ENCODE data around the gene NUP214.

The NUP214 gene

DNA sequence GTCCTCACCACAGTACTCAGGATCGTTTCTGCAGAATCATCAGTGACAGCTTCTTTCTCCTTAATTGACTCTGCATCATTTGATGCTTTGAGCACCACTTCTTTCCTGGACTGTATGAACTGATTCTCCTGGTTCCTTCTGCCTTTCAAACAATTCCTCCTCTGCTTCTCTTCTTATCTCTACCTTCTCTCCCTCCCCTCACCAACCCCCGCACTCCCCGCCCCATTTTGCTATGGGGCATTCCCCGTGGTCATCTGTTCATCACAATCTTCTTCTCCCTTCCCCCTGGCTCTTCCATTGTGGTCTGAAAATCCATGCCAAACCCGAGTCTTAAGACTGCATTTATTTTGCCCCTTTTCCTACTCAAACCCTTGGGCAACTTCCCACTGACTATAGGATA lies 93.0 kb downstream of the NUP214 start (continued):
- no peak for TF ChIP-seq PRDM2 (tag by site-specific recombination; IDR thresholded peaks at IDR 0.05; ENCODE audit: borderline replicate concordance)

GRCh38 chr9:131220485-131220884 lies 95.1 kb downstream of the NUP214 start:
- H3K9me3 ChIP-seq (ENCODE audit: control insufficient read depth, insufficient read depth, low read depth, low read length): no peaks in the 10 kb centered on the region
- no peaks in the 10 kb centered on the region for H3K4me1 ChIP-seq (ENCODE audit: control insufficient read depth, insufficient read depth, low read length)
- H3K27ac ChIP-seq (ENCODE audit: extremely low read depth, low read depth, low read length): no peak overlapping the region
- H3K4me3 ChIP-seq (ENCODE audit: low read depth, low read length): no peak overlapping the region
- ChIA-PET CTCF (interaction anchor here (1.2 kb wide), 1 partner anchor 42 kb away, joined by 3 read pairs; no protein-coding TSS in a partner anchor), POLR2A (interaction anchor here (0.7 kb wide), 1 partner anchor 136 kb away, joined by 3 read pairs; no protein-coding TSS in a partner anchor)
- TF ChIP-seq ZNF391 (tag by site-specific recombination; IDR thresholded peaks at IDR 0.05; ENCODE audit: borderline replicate concordance, low read depth) (no peak), ZNF707 (tag by site-specific recombination; IDR thresholded peaks at IDR 0.05) (no peak), ZNF23 (tag by site-specific recombination; IDR thresholded peaks at IDR 0.05; ENCODE audit: borderline replicate concordance) (no peak), ZNF548 (tag by site-specific recombination; IDR thresholded peaks at IDR 0.05) (no peak)
- TF ChIP-seq, protein P1, sequence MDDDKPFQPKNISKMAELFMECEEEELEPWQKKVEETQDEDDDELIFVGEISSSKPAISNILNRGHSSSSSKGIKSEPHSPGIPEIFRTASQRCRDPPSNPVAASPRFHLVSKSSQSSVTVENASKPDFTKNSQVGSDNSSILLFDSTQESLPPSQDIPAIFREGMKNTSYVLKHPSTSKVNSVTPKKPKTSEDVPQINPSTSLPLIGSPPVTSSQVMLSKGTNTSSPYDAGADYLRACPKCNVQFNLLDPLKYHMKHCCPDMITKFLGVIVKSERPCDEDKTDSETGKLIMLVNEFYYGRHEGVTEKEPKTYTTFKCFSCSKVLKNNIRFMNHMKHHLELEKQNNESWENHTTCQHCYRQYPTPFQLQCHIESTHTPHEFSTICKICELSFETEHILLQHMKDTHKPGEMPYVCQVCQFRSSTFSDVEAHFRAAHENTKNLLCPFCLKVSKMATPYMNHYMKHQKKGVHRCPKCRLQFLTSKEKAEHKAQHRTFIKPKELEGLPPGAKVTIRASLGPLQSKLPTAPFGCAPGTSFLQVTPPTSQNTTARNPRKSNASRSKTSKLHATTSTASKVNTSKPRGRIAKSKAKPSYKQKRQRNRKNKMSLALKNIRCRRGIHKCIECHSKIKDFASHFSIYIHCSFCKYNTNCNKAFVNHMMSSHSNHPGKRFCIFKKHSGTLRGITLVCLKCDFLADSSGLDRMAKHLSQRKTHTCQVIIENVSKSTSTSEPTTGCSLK (tag by site-specific recombination; IDR thresholded peaks at IDR 0.05): no peak
- TF ChIP-seq, protein P2, sequence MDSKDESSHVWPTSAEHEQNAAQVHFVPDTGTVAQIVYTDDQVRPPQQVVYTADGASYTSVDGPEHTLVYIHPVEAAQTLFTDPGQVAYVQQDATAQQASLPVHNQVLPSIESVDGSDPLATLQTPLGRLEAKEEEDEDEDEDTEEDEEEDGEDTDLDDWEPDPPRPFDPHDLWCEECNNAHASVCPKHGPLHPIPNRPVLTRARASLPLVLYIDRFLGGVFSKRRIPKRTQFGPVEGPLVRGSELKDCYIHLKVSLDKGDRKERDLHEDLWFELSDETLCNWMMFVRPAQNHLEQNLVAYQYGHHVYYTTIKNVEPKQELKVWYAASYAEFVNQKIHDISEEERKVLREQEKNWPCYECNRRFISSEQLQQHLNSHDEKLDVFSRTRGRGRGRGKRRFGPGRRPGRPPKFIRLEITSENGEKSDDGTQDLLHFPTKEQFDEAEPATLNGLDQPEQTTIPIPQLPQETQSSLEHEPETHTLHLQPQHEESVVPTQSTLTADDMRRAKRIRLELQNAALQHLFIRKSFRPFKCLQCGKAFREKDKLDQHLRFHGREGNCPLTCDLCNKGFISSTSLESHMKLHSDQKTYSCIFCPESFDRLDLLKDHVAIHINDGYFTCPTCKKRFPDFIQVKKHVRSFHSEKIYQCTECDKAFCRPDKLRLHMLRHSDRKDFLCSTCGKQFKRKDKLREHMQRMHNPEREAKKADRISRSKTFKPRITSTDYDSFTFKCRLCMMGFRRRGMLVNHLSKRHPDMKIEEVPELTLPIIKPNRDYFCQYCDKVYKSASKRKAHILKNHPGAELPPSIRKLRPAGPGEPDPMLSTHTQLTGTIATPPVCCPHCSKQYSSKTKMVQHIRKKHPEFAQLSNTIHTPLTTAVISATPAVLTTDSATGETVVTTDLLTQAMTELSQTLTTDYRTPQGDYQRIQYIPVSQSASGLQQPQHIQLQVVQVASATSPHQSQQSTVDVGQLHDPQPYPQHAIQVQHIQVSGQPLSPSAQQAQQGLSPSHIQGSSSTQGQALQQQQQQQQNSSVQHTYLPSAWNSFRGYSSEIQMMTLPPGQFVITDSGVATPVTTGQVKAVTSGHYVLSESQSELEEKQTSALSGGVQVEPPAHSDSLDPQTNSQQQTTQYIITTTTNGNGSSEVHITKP (tag by site-specific recombination; IDR thresholded peaks at IDR 0.05): no peak
- peaks cover 0 to 44% of the 10 kb centered on the region in 2 experiments; a peak in 1 of 3 replicates for H3K36me3 ChIP-seq (ENCODE audit: control insufficient read depth in 2 of 2, insufficient read depth in 1 of 2, low read length in 2 of 2)

DNA sequence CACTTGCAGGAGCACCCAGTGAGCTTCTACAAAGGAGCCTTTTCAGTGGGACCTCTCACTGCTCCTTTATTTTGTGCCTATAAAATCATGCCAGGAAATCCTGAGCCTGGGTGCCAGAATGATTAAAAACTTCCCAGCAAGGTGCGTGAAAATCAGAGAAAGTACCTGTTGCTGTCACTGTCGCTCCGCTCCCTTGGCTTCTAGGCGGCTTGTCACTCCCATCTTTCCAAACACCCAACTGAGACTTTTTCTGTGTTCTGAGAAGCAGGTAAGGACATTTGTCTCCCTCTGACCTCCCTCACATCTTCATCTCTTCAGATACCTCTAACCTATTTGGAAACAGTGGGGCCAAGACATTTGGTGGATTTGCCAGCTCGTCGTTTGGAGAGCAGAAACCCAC lies 97.1 kb downstream of the NUP214 start:
- Histone ChIP-seq H3K9me3 (ENCODE audit: control insufficient read depth, insufficient read depth, low read depth, low read length) (no peaks in the 10 kb centered on the region), H3K27ac (ENCODE audit: extremely low read depth, low read depth, low read length) (no peak overlapping the region), H3K4me1 (ENCODE audit: control insufficient read depth, insufficient read depth, low read length) (peaks cover 13% of the 10 kb centered on the region), H3K4me3 (ENCODE audit: low read depth, low read length) (no peak overlapping the region), H3K36me3 (ENCODE audit: control insufficient read depth in 2 of 2, insufficient read depth in 1 of 2, low read length in 2 of 2) (peaks cover 0 to 36% of the 10 kb centered on the region in 2 experiments; a peak in 1 of 3 replicates)
- TF ChIP-seq SCRT1 (tag by site-specific recombination; IDR thresholded peaks at IDR 0.05; ENCODE audit: borderline replicate concordance): 0 out of 2 replicates have a peak, but pooled peaks have one; percentile 42
- TF ChIP-seq ZNF274 (IDR thresholded peaks at IDR 0.05; ENCODE audit: low read length): no peak
- no peak for TF ChIP-seq ZNF274 (tag by site-specific recombination; IDR thresholded peaks at IDR 0.05; ENCODE audit: borderline replicate concordance)
- TF ChIP-seq SCRT2 (tag by site-specific recombination; IDR thresholded peaks at IDR 0.05): peak; percentile 69
- ChIA-PET CTCF (no interaction called here), POLR2A (no interaction called here)
